Neural progenitor cell (in vitro differentiated cells): ENCODE measurements around the gene TTLL9. TPM values are rescaled to one million over a fixed set of nuclear protein-coding genes. Genes with fewer than 3 reads are reported as not detected.

Experiments used
- DNase-seq: peaks from one replicate; pipeline ENCODE4 v3.0.0-alpha.2; 2016; ENCODE audit warnings: low spot score
- H2AFZ ChIP-seq: fragments of 200-600 bp; sonication (generic); replicated peaks from 2 replicates; pipeline ENCODE4 v1.6.1; 2016; ENCODE audit warnings: antibody characterized with exemption
- H3F3A ChIP-seq: fragments of 200-600 bp; sonication (generic); 2 replicates; pipeline ENCODE4 v1.6.1; 2016; ENCODE audit warnings: antibody characterized with exemption, low read depth
- H3K27ac ChIP-seq: fragments of 200-600 bp; sonication (generic); 2 replicates; pipeline ENCODE4 v1.5.1; 2016; ENCODE audit warnings: mild to moderate bottlenecking
- H3K27me3 ChIP-seq: fragments of 200-600 bp; sonication (generic); 2 replicates; pipeline ENCODE4 v1.6.1; 2016; ENCODE audit warnings: mild to moderate bottlenecking, moderate library complexity
- H3K36me3 ChIP-seq: fragments of 200-600 bp; sonication (generic); 2 replicates; pipeline ENCODE4 v1.5.1; 2016
- H3K4me1 ChIP-seq: fragments of 200-600 bp; sonication (generic); 2 replicates; pipeline ENCODE4 v1.6.1; 2016; ENCODE audit warnings: mixed run types
- H3K4me2 ChIP-seq: fragments of 200-600 bp; sonication (generic); 2 replicates; pipeline ENCODE4 v1.6.1; 2016
- H3K4me3 ChIP-seq: fragments of 200-600 bp; sonication (generic); 2 replicates; pipeline ENCODE4 v1.5.1; 2016
- H3K79me2 ChIP-seq: fragments of 200-600 bp; sonication (generic); 2 replicates; pipeline ENCODE4 v1.6.1; 2016; ENCODE audit warnings: low read depth
- H3K9ac ChIP-seq: fragments of 200-600 bp; sonication (generic); 2 replicates; pipeline ENCODE4 v1.6.1; 2016
- H3K9me3 ChIP-seq: fragments of 200-600 bp; sonication (generic); 2 replicates; pipeline ENCODE4 v1.5.1; 2016; ENCODE audit warnings: low read depth
- H4K20me1 ChIP-seq: fragments of 200-600 bp; sonication (generic); 2 replicates; pipeline ENCODE4 v1.6.1; 2016; ENCODE audit warnings: low read depth
- H3K27ac Mint-ChIP-seq: 3 replicates; pipeline ENCODE4 v1.8.0; 2021; ENCODE audit warnings: mixed read lengths
- H3K27me3 Mint-ChIP-seq: 2 replicates; pipeline ENCODE4 v1.8.0; 2022; ENCODE audit warnings: low read depth, mild to moderate bottlenecking, inconsistent platforms, moderate library complexity, mixed read lengths; ENCODE audit not compliant: insufficient read depth
- H3K36me3 Mint-ChIP-seq: 3 replicates; pipeline ENCODE4 v1.8.0; 2021; ENCODE audit warnings: mixed read lengths
- H3K4me1 Mint-ChIP-seq: 3 replicates; pipeline ENCODE4 v1.8.0; 2021; ENCODE audit warnings: mixed read lengths
- H3K4me3 Mint-ChIP-seq: 3 replicates; pipeline ENCODE4 v1.8.0; 2021; ENCODE audit warnings: mild to moderate bottlenecking, moderate library complexity, mixed read lengths
- H3K9me3 Mint-ChIP-seq: 3 replicates; pipeline ENCODE4 v1.8.0; 2020; ENCODE audit warnings: mixed read lengths
- CTCF ChIP-seq: fragments of 200-600 bp; sonication (generic); IDR thresholded peaks from 2 replicates; pipeline ENCODE4 v1.5.1; 2017; ENCODE audit warnings: antibody characterized with exemption, mild to moderate bottlenecking
- EZH2 ChIP-seq: fragments of 200-600 bp; sonication (generic); IDR thresholded peaks from 2 replicates; pipeline ENCODE4 v1.6.1; 2017; ENCODE audit warnings: antibody characterized with exemption, mild to moderate bottlenecking, moderate library complexity
- EZH2phosphoT487 ChIP-seq: fragments of 200-600 bp; sonication (generic); IDR thresholded peaks from 2 replicates; pipeline ENCODE4 v1.6.1; 2017; ENCODE audit warnings: antibody characterized with exemption
- total RNA-seq: library from RNA; depleted of rRNA; stranded (reverse); fragments of >200 nt; gene quantifications from 2 replicates; pipeline ENCODE4 v1.2.3, GENCODE V29; 2015; ENCODE audit warnings: low replicate concordance

The TTLL9 gene
- total RNA-seq, 1 donor from 2014 or later = not detected

DNA sequence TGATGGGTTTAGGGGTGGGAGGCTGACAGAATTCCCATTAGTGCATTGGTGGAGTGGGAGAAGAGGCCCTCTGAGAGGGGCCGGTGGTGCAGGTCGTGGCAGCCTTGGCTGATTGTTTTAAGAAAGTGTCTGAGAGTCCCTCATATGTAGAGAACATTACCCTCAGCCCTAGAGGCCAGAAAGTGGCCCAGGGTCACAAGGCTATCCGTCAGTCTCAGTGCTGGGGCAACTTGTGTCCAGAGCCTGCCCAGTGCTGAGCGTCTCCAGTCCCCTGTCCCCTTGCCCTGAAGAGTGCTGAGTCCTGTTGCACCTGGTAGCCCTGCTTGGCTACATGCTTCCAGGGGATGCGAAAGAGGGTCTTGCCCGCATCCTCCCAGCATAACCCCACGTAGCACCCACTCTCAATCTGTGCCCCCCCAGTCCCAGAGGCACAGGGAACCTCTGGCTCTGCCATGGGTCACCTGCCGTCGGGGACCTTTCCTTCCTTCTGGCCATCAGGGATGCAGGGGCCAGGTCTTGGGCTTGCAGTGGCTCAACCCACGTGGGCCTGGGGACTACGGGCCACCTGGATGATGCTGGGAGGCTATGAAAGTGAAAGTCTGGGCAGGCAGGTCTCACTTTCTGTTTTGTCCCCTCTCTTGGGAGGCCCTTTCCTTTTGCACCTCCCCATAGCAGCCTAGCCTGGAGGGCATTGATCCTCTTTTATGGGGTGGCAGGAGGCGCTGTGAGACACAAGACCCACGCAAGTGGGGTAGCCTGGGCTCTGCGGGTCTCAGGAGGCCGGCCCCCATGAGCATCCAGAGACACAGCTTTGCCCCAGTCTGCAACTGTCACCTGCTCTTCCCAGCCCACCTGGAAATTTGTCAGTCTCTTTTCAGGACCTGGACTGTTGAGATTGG is 12.3 kb upstream of the TTLL9 start:
- Histone ChIP-seq H3K36me3 (no peaks in the 10 kb centered on the region), H4K20me1 (no peaks in the 10 kb centered on the region), H3F3A (peaks cover 28% of the 10 kb centered on the region), H3K27ac (no peak overlapping the region), H3K9ac (no peak overlapping the region), H2AFZ (no peak overlapping the region), H3K4me3 (no peak overlapping the region), H3K9me3 (no peaks in the 10 kb centered on the region), H3K4me1 (peaks cover 11% of the 10 kb centered on the region), H3K27me3 (peaks cover 6% of the 10 kb centered on the region), H3K79me2 (no peaks in the 10 kb centered on the region), H3K4me2 (no peak overlapping the region)
- no peaks in the 10 kb centered on the region for H3K36me3 Mint-ChIP-seq
- no peak overlapping the region for H3K4me3 Mint-ChIP-seq
- peaks cover 6% of the 10 kb centered on the region for H3K27me3 Mint-ChIP-seq
- H3K4me1 Mint-ChIP-seq = peaks cover 20% of the 10 kb centered on the region
- no peaks in the 10 kb centered on the region for H3K9me3 Mint-ChIP-seq
- no peak for TF ChIP-seq CTCF
- TF ChIP-seq EZH2 = no peak
- TF ChIP-seq EZH2phosphoT487 = no peak
- H3K27ac Mint-ChIP-seq = no peak overlapping the region
- DNase-seq = no peak

DNA sequence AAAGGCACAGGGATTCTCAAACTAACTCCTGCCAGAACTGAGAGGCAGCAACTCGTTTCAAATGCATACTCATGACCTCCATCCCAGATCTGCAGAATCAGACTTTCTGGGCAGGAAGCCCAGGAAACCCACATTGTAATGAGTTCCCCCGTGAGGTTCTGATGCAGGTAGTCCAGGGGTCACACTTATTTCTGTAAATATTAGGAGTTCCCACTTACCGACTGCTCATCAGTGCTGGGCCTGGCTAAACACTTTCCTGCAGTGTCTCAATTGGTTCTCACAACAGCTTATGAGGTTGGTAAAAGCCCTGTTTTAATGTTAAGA is 11.7 kb upstream of the TTLL9 start:
- no peaks in the 10 kb centered on the region for H3K9me3 ChIP-seq
- peaks cover 11% of the 10 kb centered on the region for H3K4me1 ChIP-seq
- H3F3A ChIP-seq = peaks cover 28% of the 10 kb centered on the region
- no peaks in the 10 kb centered on the region for H3K9me3 Mint-ChIP-seq
- no peak overlapping the region for H3K4me3 Mint-ChIP-seq
- no peaks in the 10 kb centered on the region for H4K20me1 ChIP-seq
- H3K27me3 Mint-ChIP-seq = peaks cover 6% of the 10 kb centered on the region
- TF ChIP-seq EZH2 (no peak), EZH2phosphoT487 (no peak)
- no peak overlapping the region for H3K27ac ChIP-seq
- H3K4me2 ChIP-seq = no peak overlapping the region
- DNase-seq = no peak
- no peak overlapping the region for H2AFZ ChIP-seq
- no peaks in the 10 kb centered on the region for H3K36me3 ChIP-seq
- no peaks in the 10 kb centered on the region for H3K36me3 Mint-ChIP-seq
- no peaks in the 10 kb centered on the region for H3K79me2 ChIP-seq
- no peak overlapping the region for H3K9ac ChIP-seq
- H3K4me3 ChIP-seq = no peak overlapping the region
- no peak overlapping the region for H3K27ac Mint-ChIP-seq
- peaks cover 6% of the 10 kb centered on the region for H3K27me3 ChIP-seq
- H3K4me1 Mint-ChIP-seq = peaks cover 22% of the 10 kb centered on the region

- Histone ChIP-seq H3K79me2 (no peaks in the 10 kb centered on the region), H3F3A (peaks cover 28% of the 10 kb centered on the region), H3K4me1 (peaks cover 11% of the 10 kb centered on the region), H3K27me3 (peaks cover 6% of the 10 kb centered on the region), H3K9me3 (no peaks in the 10 kb centered on the region), H4K20me1 (no peaks in the 10 kb centered on the region), H3K9ac (no peak overlapping the region), H2AFZ (no peak overlapping the region), H3K4me2 (no peak overlapping the region), H3K4me3 (no peak overlapping the region), H3K27ac (no peak overlapping the region), H3K36me3 (no peaks in the 10 kb centered on the region)
- Mint-ChIP-seq H3K27ac (no peak overlapping the region), H3K9me3 (no peaks in the 10 kb centered on the region), H3K4me1 (peaks cover 25% of the 10 kb centered on the region), H3K36me3 (no peaks in the 10 kb centered on the region), H3K4me3 (peak overlapping the region; percentile 82), H3K27me3 (peaks cover 6% of the 10 kb centered on the region)
- DNase-seq = no peak
- TF ChIP-seq EZH2 (no peak), EZH2phosphoT487 (no peak), CTCF (no peak)
Measured at GRCh38 chr20:31859266-31859997, 11.0 kb upstream of the TTLL9 start.

- H3K9me3 ChIP-seq = no peaks in the 10 kb centered on the region
- no peak overlapping the region for H3K27ac Mint-ChIP-seq
- H3K27ac ChIP-seq = no peak overlapping the region
- H3K4me3 Mint-ChIP-seq = peak overlapping the region; percentile 82
- H3K4me3 ChIP-seq = peak overlapping the region; percentile 83
- H3K4me1 Mint-ChIP-seq = peaks cover 25% of the 10 kb centered on the region
- no peak for TF ChIP-seq EZH2phosphoT487
- TF ChIP-seq CTCF = no peak
- no peak for TF ChIP-seq EZH2
- H3F3A ChIP-seq = peaks cover 28% of the 10 kb centered on the region
- DNase-seq = no peak
- no peak overlapping the region for H3K9ac ChIP-seq
- H3K4me2 ChIP-seq = peak overlapping the region; percentile 96
- H3K4me1 ChIP-seq = peaks cover 11% of the 10 kb centered on the region
- no peaks in the 10 kb centered on the region for H3K9me3 Mint-ChIP-seq
- no peaks in the 10 kb centered on the region for H3K36me3 Mint-ChIP-seq
- H4K20me1 ChIP-seq = no peaks in the 10 kb centered on the region
- H3K27me3 Mint-ChIP-seq = peaks cover 6% of the 10 kb centered on the region
- H3K36me3 ChIP-seq = no peaks in the 10 kb centered on the region
- no peak overlapping the region for H2AFZ ChIP-seq
- no peaks in the 10 kb centered on the region for H3K79me2 ChIP-seq
- peaks cover 6% of the 10 kb centered on the region for H3K27me3 ChIP-seq
Measured at GRCh38 chr20:31859998-31860380, 10.4 kb upstream of the TTLL9 start.
